Osteocyte (in vitro differentiated cells): ENCODE results near the gene LMO1. TPM values are rescaled to one million over a fixed set of nuclear protein-coding genes. Genes with fewer than 3 reads are reported as not detected.

Experiments
- DNase-seq: peaks from one replicate; pipeline ENCODE4 v3.0.0; 2021; ENCODE audit warnings: mixed read lengths; ENCODE audit not compliant: unreplicated experiment; ENCODE audit errors: extremely low spot score
- H3K27ac Mint-ChIP-seq: one replicate; pipeline ENCODE4 v1.8.0; 2021; ENCODE audit warnings: mild to moderate bottlenecking, mixed read lengths; ENCODE audit not compliant: unreplicated experiment
- H3K27me3 Mint-ChIP-seq: one replicate; pipeline ENCODE4 v1.8.0; 2021; ENCODE audit warnings: mixed read lengths; ENCODE audit not compliant: unreplicated experiment
- H3K36me3 Mint-ChIP-seq: one replicate; pipeline ENCODE4 v1.8.0; 2021; ENCODE audit warnings: mixed read lengths; ENCODE audit not compliant: unreplicated experiment
- H3K4me1 Mint-ChIP-seq: one replicate; pipeline ENCODE4 v1.8.0; 2021; ENCODE audit warnings: mixed read lengths; ENCODE audit not compliant: unreplicated experiment
- H3K4me3 Mint-ChIP-seq: one replicate; pipeline ENCODE4 v1.8.0; 2021; ENCODE audit warnings: mild to moderate bottlenecking, moderate library complexity, mixed read lengths; ENCODE audit not compliant: unreplicated experiment
- H3K9me3 Mint-ChIP-seq: one replicate; pipeline ENCODE4 v1.8.0; 2021; ENCODE audit warnings: mixed read lengths; ENCODE audit not compliant: unreplicated experiment
- CTCF ChIP-seq: fragments of 200-600 bp; sonication (generic); IDR thresholded peaks from 2 replicates; pipeline ENCODE4 v1.5.0; 2021; ENCODE audit warnings: antibody characterized with exemption, mild to moderate bottlenecking, moderate library complexity
- total RNA-seq: library from RNA; stranded (reverse); gene quantifications from 2 replicates; pipeline ENCODE4 v1.2.1, GENCODE V29; 2021

LMO1 gene
- total RNA-seq, 1 donor from 2014 or later: not detected

- H3K4me3 Mint-ChIP-seq: no peak overlapping the region
- H3K27ac Mint-ChIP-seq: no peak overlapping the region
- H3K27me3 Mint-ChIP-seq: peaks cover 19% of the 10 kb centered on the region
- no peak for TF ChIP-seq CTCF
- DNase-seq: no peak
- peaks cover 2% of the 10 kb centered on the region for H3K36me3 Mint-ChIP-seq
- H3K4me1 Mint-ChIP-seq: no peaks in the 10 kb centered on the region
- peaks cover 6% of the 10 kb centered on the region for H3K9me3 Mint-ChIP-seq
Measured at GRCh38 chr11:8277691-8278090, 14.0 kb upstream of the LMO1 start.

GRCh38 chr11:8276528-8276927 is 12.8 kb upstream of the LMO1 start:
- no peak for TF ChIP-seq CTCF
- Mint-ChIP-seq H3K4me1 (no peaks in the 10 kb centered on the region), H3K27me3 (peaks cover 29% of the 10 kb centered on the region)

GRCh38 chr11:8273287-8273686 is 9.6 kb upstream of the LMO1 start:
- Mint-ChIP-seq H3K4me1 (no peaks in the 10 kb centered on the region), H3K27me3 (peaks cover 58% of the 10 kb centered on the region), H3K4me3 (no peak overlapping the region), H3K9me3 (peaks cover 6% of the 10 kb centered on the region), H3K36me3 (peaks cover 2% of the 10 kb centered on the region), H3K27ac (no peak overlapping the region)
- no peak for DNase-seq
- no peak for TF ChIP-seq CTCF

More at GRCh38 chr11:8276528-8276927, 12.8 kb upstream of the LMO1 start:
- DNase-seq: no peak
- H3K27ac Mint-ChIP-seq: no peak overlapping the region
- H3K9me3 Mint-ChIP-seq: peaks cover 6% of the 10 kb centered on the region
- peaks cover 2% of the 10 kb centered on the region for H3K36me3 Mint-ChIP-seq
- H3K4me3 Mint-ChIP-seq: no peak overlapping the region

- no peak for DNase-seq
- H3K27ac Mint-ChIP-seq: no peak overlapping the region
- peaks cover 2% of the 10 kb centered on the region for H3K36me3 Mint-ChIP-seq
- no peak for TF ChIP-seq CTCF
- no peaks in the 10 kb centered on the region for H3K4me1 Mint-ChIP-seq
- peaks cover 67% of the 10 kb centered on the region for H3K27me3 Mint-ChIP-seq
- peaks cover 6% of the 10 kb centered on the region for H3K9me3 Mint-ChIP-seq
- H3K4me3 Mint-ChIP-seq: no peak overlapping the region
Measured at GRCh38 chr11:8271106-8271886, 7.6 kb upstream of the LMO1 start.

- no peak for DNase-seq
- H3K9me3 Mint-ChIP-seq: peaks cover 6% of the 10 kb centered on the region
- H3K27ac Mint-ChIP-seq: no peak overlapping the region
- peaks cover 2% of the 10 kb centered on the region for H3K36me3 Mint-ChIP-seq
- H3K4me1 Mint-ChIP-seq: no peaks in the 10 kb centered on the region
- TF ChIP-seq CTCF: no peak
- H3K4me3 Mint-ChIP-seq: no peak overlapping the region
- peaks cover 77% of the 10 kb centered on the region for H3K27me3 Mint-ChIP-seq
Measured at GRCh38 chr11:8269636-8270035, 6.0 kb upstream of the LMO1 start.
